H9 (cell line): Measurements from ENCODE around the gene TMEM186. TPM values are rescaled to one million over a fixed set of nuclear protein-coding genes. Genes with fewer than 3 reads are reported as not detected.

Experiments
- DNase-seq: peaks from one replicate; pipeline ENCODE4 v3.0.0-alpha.2; 2017
- H2AFZ ChIP-seq: one replicate; pipeline ENCODE4 v1.6.1; 2013; ENCODE audit warnings: mild to moderate bottlenecking, low read length, control low read depth, moderate library complexity
- H2AK5ac ChIP-seq: 2 replicates; pipeline ENCODE4 v1.6.1; 2013; ENCODE audit warnings: low read length, control low read depth, mixed read lengths; ENCODE audit not compliant: insufficient read length
- H2BK120ac ChIP-seq: one replicate; pipeline ENCODE4 v1.6.1; 2013; ENCODE audit warnings: low read depth, mild to moderate bottlenecking, low read length, control low read depth, inconsistent platforms; ENCODE audit not compliant: poor library complexity, severe bottlenecking
- H2BK12ac ChIP-seq: 2 replicates; pipeline ENCODE4 v1.6.1; 2013; ENCODE audit warnings: low read length, control low read depth, mixed read lengths, low read depth; ENCODE audit not compliant: insufficient read length
- H2BK15ac ChIP-seq: 2 replicates; pipeline ENCODE4 v1.6.1; 2013; ENCODE audit warnings: low read depth, low read length, control low read depth
- H2BK20ac ChIP-seq: one replicate; pipeline ENCODE4 v1.6.1; 2013; ENCODE audit warnings: low read depth, mild to moderate bottlenecking, low read length, control low read depth, inconsistent platforms; ENCODE audit not compliant: poor library complexity, severe bottlenecking
- H2BK5ac ChIP-seq: 2 replicates; pipeline ENCODE4 v1.6.1; 2013; ENCODE audit warnings: low read length, control low read depth, mixed read lengths; ENCODE audit not compliant: insufficient read length
- H3K14ac ChIP-seq: 2 replicates; pipeline ENCODE4 v1.6.1; 2013; ENCODE audit warnings: low read length, control low read depth; ENCODE audit not compliant: insufficient read depth
- H3K18ac ChIP-seq: 2 replicates; pipeline ENCODE4 v1.6.1; 2013; ENCODE audit warnings: low read depth, mild to moderate bottlenecking, mixed read lengths, low read length, control low read depth; ENCODE audit not compliant: insufficient read length
- H3K23ac ChIP-seq: 2 replicates; pipeline ENCODE4 v1.6.1; 2013; ENCODE audit warnings: low read length, control low read depth, mixed read lengths, low read depth; ENCODE audit not compliant: insufficient read length
- H3K23me2 ChIP-seq: 2 replicates; pipeline ENCODE4 v1.6.1; 2013; ENCODE audit warnings: low read depth, mild to moderate bottlenecking, mixed read lengths, low read length, control low read depth; ENCODE audit not compliant: insufficient read length, poor library complexity, severe bottlenecking
- H3K27ac ChIP-seq: 2 replicates; pipeline ENCODE4 v1.5.1; 2013; ENCODE audit warnings: low read length, control low read depth, mixed read lengths, low read depth; ENCODE audit not compliant: insufficient read length
- H3K27me3 ChIP-seq: 2 replicates; pipeline ENCODE4 v1.6.1; 2013; ENCODE audit warnings: low read length, control low read depth, inconsistent platforms; ENCODE audit not compliant: insufficient read depth
- H3K4ac ChIP-seq: 2 replicates; pipeline ENCODE4 v1.6.1; 2013; ENCODE audit warnings: low read depth, mild to moderate bottlenecking, control low read depth, inconsistent platforms, low read length, moderate library complexity
- H3K4me1 ChIP-seq: 2 replicates; pipeline ENCODE4 v1.6.1; 2013; ENCODE audit warnings: low read length, control low read depth, inconsistent platforms; ENCODE audit not compliant: insufficient read depth
- H3K4me2 ChIP-seq: 2 replicates; pipeline ENCODE4 v1.6.1; 2013; ENCODE audit warnings: low read length, control low read depth, mixed read lengths; ENCODE audit not compliant: insufficient read length, insufficient read depth
- H3K56ac ChIP-seq: 2 replicates; pipeline ENCODE4 v1.6.1; 2013; ENCODE audit warnings: low read depth, mild to moderate bottlenecking, mixed read lengths, low read length, control low read depth; ENCODE audit not compliant: insufficient read length
- H3K79me1 ChIP-seq: 2 replicates; pipeline ENCODE4 v1.6.1; 2013; ENCODE audit warnings: low read depth, mild to moderate bottlenecking, moderate library complexity, low read length, control low read depth, inconsistent platforms; ENCODE audit not compliant: insufficient read depth, poor library complexity, severe bottlenecking
- H3K79me2 ChIP-seq: 2 replicates; pipeline ENCODE4 v1.6.1; 2013; ENCODE audit warnings: low read length, control low read depth, inconsistent platforms; ENCODE audit not compliant: insufficient read depth
- H3K9ac ChIP-seq: 2 replicates; pipeline ENCODE4 v1.6.1; 2013; ENCODE audit warnings: low read length, control low read depth, mixed read lengths; ENCODE audit not compliant: insufficient read length; ENCODE audit errors: extremely low read depth
- H3K9me3 ChIP-seq: one replicate; pipeline ENCODE4 v1.6.1; 2013; ENCODE audit warnings: low read depth, low read length, inconsistent platforms; ENCODE audit not compliant: control insufficient read depth
- H3T11ph ChIP-seq: one replicate; pipeline ENCODE4 v1.6.1; 2013; ENCODE audit warnings: mild to moderate bottlenecking, low read length, control low read depth, inconsistent platforms
- H4K20me1 ChIP-seq: one replicate; pipeline ENCODE4 v1.6.1; 2013; ENCODE audit not compliant: control insufficient read depth, insufficient read length, insufficient read depth
- H4K5ac ChIP-seq: 2 replicates; pipeline ENCODE4 v1.6.1; 2013; ENCODE audit warnings: low read depth, mild to moderate bottlenecking, mixed read lengths, low read length, control low read depth; ENCODE audit not compliant: insufficient read length
- H4K8ac ChIP-seq: replicated peaks from 2 replicates; pipeline ENCODE4 v1.6.1; 2013; ENCODE audit warnings: low read length, control low read depth, mixed read lengths, low read depth; ENCODE audit not compliant: insufficient read length
- H4K91ac ChIP-seq: 2 replicates; pipeline ENCODE4 v1.6.1; 2013; ENCODE audit warnings: low read depth, mild to moderate bottlenecking, moderate library complexity, mixed read lengths, low read length, control low read depth; ENCODE audit not compliant: insufficient read length
- H3K27ac Mint-ChIP-seq, 3 experiments: 2 replicates in 2 of 3; 3 replicates in 1 of 3; pipeline ENCODE4 v1.8.0; 2020 to 2021; ENCODE audit warnings: mixed read lengths in 3 of 3, mild to moderate bottlenecking in 1 of 3, moderate library complexity in 1 of 3
- H3K27me3 Mint-ChIP-seq: 2 replicates; pipeline ENCODE4 v1.8.0; 2021; ENCODE audit warnings: low read depth, mild to moderate bottlenecking, moderate library complexity, mixed read lengths
- H3K36me3 Mint-ChIP-seq, 3 experiments: 2 replicates in 2 of 3; 3 replicates in 1 of 3; pipeline ENCODE4 v1.8.0; 2020 to 2021; ENCODE audit warnings: low read depth in 3 of 3, mixed read lengths in 3 of 3; ENCODE audit not compliant: insufficient read depth in 1 of 3
- H3K4me1 Mint-ChIP-seq, 2 experiments: 2 replicates each; pipeline ENCODE4 v1.8.0; 2020; ENCODE audit warnings: mixed read lengths in 2 of 2
- H3K4me3 Mint-ChIP-seq, 2 experiments: 2 replicates in 1 of 2; 3 replicates in 1 of 2; pipeline ENCODE4 v1.8.0; 2020 to 2021; ENCODE audit warnings: mild to moderate bottlenecking in 2 of 2, mixed read lengths in 2 of 2, moderate library complexity in 1 of 2
- H3K9me3 Mint-ChIP-seq, 2 experiments: 2 replicates in 1 of 2; 3 replicates in 1 of 2; pipeline ENCODE4 v1.8.0; 2020; ENCODE audit warnings: mild to moderate bottlenecking in 2 of 2, mixed read lengths in 2 of 2, moderate library complexity in 1 of 2
- whole genome bisulfite sequencing: extraction: QIAGEN DNeasy Blood & Tissue Kit; methylation state at CpG from one replicate; pipeline ENCODE4 v1.1.7; 2013; ENCODE audit warnings: missing lambda C conversion rate, low lambda C conversion rate, mixed read lengths; ENCODE audit not compliant: insufficient read length; ENCODE audit errors: extremely low coverage; 5-methylcytosine and 5-hydroxymethylcytosine counted together
- total RNA-seq: library from RNA; stranded (reverse); gene quantifications from 2 replicates; pipeline ENCODE4 v1.2.1, GENCODE V29; 2021
- TF ChIP-seq, protein P1 (sequence below): fragments of 200-600 bp; sonication (generic); conservative IDR thresholded peaks from 3 replicates; pipeline ENCODE4 v1.8.0; 2021; ENCODE audit warnings: antibody characterized with exemption, mild to moderate bottlenecking

The TMEM186 gene
- total RNA-seq, 1 experiment from 2014 or later: 9.6 TPM

DNA sequence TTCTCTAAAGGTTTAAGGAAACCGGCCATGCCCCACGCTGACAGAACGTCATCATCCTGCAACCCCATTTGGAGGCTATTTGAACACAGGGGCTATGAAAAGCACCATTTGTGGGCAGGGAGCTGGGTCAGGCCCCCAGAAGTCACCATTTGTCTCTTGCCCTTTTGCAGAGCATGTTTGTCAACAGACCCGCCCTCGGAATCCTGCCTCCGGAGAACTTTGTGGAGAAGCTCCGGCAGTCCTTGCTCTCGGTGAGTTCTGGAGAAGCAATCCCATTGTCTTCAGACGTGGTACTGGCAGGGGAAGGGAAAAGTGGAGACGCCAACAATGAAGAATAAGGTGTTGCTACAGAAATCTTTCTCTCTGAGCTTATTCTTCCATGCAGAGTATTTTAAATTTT, 33.5 kb downstream of the TMEM186 start:
- DNase-seq: no peak
- Histone ChIP-seq H3K79me2 (no peaks in the 10 kb centered on the region), H2BK15ac (no peak overlapping the region), H3K27ac (no peak overlapping the region), H3K23me2 (no peaks in the 10 kb centered on the region), H4K8ac (no peak overlapping the region), H3T11ph (no peak overlapping the region), H4K5ac (no peak overlapping the region), H3K23ac (no peak overlapping the region), H3K9me3 (no peaks in the 10 kb centered on the region), H3K18ac (no peak overlapping the region), H4K91ac (no peak overlapping the region), H3K27me3 (no peaks in the 10 kb centered on the region), H3K4me2 (no peak overlapping the region), H3K4ac (no peak overlapping the region), H3K14ac (no peak overlapping the region), H3K9ac (no peak overlapping the region), H2BK5ac (no peak overlapping the region), H2BK12ac (no peak overlapping the region), H2BK20ac (no peak overlapping the region), H2AFZ (no peak overlapping the region), H2AK5ac (no peak overlapping the region), H3K79me1 (no peaks in the 10 kb centered on the region), H2BK120ac (no peak overlapping the region), H3K56ac (no peak overlapping the region), H3K4me1 (no peaks in the 10 kb centered on the region), H4K20me1 (no peaks in the 10 kb centered on the region)
- TF ChIP-seq, protein P1, sequence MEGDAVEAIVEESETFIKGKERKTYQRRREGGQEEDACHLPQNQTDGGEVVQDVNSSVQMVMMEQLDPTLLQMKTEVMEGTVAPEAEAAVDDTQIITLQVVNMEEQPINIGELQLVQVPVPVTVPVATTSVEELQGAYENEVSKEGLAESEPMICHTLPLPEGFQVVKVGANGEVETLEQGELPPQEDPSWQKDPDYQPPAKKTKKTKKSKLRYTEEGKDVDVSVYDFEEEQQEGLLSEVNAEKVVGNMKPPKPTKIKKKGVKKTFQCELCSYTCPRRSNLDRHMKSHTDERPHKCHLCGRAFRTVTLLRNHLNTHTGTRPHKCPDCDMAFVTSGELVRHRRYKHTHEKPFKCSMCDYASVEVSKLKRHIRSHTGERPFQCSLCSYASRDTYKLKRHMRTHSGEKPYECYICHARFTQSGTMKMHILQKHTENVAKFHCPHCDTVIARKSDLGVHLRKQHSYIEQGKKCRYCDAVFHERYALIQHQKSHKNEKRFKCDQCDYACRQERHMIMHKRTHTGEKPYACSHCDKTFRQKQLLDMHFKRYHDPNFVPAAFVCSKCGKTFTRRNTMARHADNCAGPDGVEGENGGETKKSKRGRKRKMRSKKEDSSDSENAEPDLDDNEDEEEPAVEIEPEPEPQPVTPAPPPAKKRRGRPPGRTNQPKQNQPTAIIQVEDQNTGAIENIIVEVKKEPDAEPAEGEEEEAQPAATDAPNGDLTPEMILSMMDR: no peak
- Mint-ChIP-seq H3K27me3 (no peaks in the 10 kb centered on the region; the same call in 1 of the 2 replicates), H3K36me3 (no peaks in the 10 kb centered on the region; a peak in 1 of 7 replicates), H3K4me1 (peaks cover 13 to 14% of the 10 kb centered on the region in 2 experiments), H3K27ac (peak overlapping the region in 2 of 3 experiments; percentile 47 to 74; a peak in 2 of 7 replicates), H3K9me3 (no peaks in the 10 kb centered on the region), H3K4me3 (peak overlapping the region in 1 of 2 experiments; percentile 62; a peak in 2 of 5 replicates)
- no CpG with 5 or more reads among the region's 10 CpGs for WGBS
